ENCODE data around the gene PTPRJ. TPM values are rescaled to one million over a fixed set of nuclear protein-coding genes. Genes with fewer than 3 reads are reported as not detected.
"Not testable (repeated sequence)": the region's sequence is repeated elsewhere in the genome, so short reads cannot be mapped to it uniquely, and the experiment has no call there.

The PTPRJ gene
- total RNA-seq, 2 donors from 2014 or later = 36.6 to 50.6 TPM

GRCh38 chr11:47950396-47950795 lies 30.0 kb upstream of the PTPRJ start:
- Mint-ChIP-seq H3K27me3 (ENCODE audit: low read depth) (no peaks in the 10 kb centered on the region), H3K4me1 (ENCODE audit: low read depth) (peaks cover 57% of the 10 kb centered on the region), H3K36me3 (ENCODE audit: insufficient read depth in 2 of 2) (peaks cover 0 to 2% of the 10 kb centered on the region in 2 donors), H3K9me3 (no peaks in the 10 kb centered on the region), H3K4me3 (peak overlapping the region in 1 of 2 donors; percentile 0), H3K27ac (no peak overlapping the region)
- DNase-seq (peak; percentile 38 to 49), ATAC-seq (replicated peaks in 1 of 2) (peak; percentile 79 to 84)

GRCh38 chr11:47951504-47951903 lies 28.9 kb upstream of the PTPRJ start:
- peaks cover 55% of the 10 kb centered on the region for H3K4me1 Mint-ChIP-seq (ENCODE audit: low read depth)
- H3K27me3 Mint-ChIP-seq (ENCODE audit: low read depth); H3K4me3 Mint-ChIP-seq; H3K9me3 Mint-ChIP-seq; ATAC-seq (replicated peaks in 1 of 2); H3K36me3 Mint-ChIP-seq (ENCODE audit: insufficient read depth in 2 of 2); H3K27ac Mint-ChIP-seq; DNase-seq: not testable (repeated sequence)

DNA sequence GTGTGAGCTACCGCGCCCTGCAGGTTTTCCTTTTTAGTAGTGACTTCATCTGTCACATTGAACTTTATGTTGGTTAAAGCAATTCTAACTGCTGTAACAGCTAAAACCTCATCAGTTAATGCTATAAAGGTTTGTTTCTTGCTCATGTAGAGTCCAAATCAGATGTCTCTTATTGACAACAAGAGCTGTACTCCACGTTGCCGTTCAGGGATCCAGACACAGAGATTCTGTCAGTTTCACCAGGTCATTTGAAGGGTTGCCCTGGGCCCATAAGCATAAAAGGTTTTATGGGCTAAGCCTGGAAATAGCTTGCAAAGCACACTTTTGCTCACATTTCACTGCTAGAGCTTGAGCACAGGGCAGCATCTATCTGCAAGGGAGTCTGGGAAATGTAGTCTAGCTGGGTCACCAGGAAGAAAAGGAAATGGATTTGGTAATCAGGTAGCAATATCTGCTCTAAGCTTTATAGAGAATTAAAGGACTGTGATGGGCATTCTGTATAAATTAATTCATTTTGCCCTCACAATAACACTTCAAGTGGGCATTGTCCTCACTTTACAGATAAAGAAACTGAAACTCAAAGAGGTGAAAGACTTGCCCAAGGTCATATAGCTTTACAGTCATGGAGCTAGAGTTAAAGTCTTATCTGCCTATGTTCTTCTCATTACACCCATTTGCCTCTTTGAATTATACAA lies 25.2 kb upstream of the PTPRJ start:
- no peaks in the 10 kb centered on the region for H3K27me3 Mint-ChIP-seq (ENCODE audit: low read depth)
- H3K4me1 Mint-ChIP-seq (ENCODE audit: low read depth) = peaks cover 22% of the 10 kb centered on the region
- DNase-seq (no peak), ATAC-seq (replicated peaks in 1 of 2) (no peak)
- no peaks in the 10 kb centered on the region for H3K9me3 Mint-ChIP-seq
- H3K27ac Mint-ChIP-seq = no peak overlapping the region
- H3K36me3 Mint-ChIP-seq (ENCODE audit: insufficient read depth in 2 of 2) = no peaks in the 10 kb centered on the region
- no peak overlapping the region for H3K4me3 Mint-ChIP-seq

GRCh38 chr11:47960015-47960414 lies 20.3 kb upstream of the PTPRJ start:
- no peak overlapping the region for H3K4me3 Mint-ChIP-seq
- DNase-seq = no peak
- H3K4me1 Mint-ChIP-seq (ENCODE audit: low read depth) = peaks cover 10% of the 10 kb centered on the region
- no peaks in the 10 kb centered on the region for H3K36me3 Mint-ChIP-seq (ENCODE audit: insufficient read depth in 2 of 2)
- H3K27ac Mint-ChIP-seq = no peak overlapping the region
- ATAC-seq (replicated peaks in 1 of 2) = no peak
- H3K9me3 Mint-ChIP-seq = no peaks in the 10 kb centered on the region
- no peaks in the 10 kb centered on the region for H3K27me3 Mint-ChIP-seq (ENCODE audit: low read depth)

DNA sequence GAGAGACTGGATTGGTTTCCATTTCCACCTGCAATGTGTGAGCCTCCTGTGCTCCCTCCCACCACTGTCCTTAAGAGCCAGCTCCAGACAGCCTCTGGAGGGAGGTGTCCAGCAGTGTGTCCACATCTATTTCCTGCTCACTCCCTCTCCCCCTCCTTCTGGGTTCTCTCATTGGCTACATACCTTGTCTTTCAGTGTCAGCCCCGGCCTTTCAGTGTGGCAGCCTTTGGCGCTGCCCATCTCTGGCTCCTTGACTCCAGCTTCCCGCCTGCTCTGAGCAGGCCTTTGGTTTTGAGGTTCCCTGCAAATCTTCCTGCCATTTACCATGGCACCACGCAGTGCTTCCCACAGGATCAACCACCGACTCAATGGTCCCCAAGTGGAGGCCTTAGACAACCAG lies 19.0 kb upstream of the PTPRJ start:
- H3K4me3 Mint-ChIP-seq = no peak overlapping the region
- no peaks in the 10 kb centered on the region for H3K9me3 Mint-ChIP-seq
- no peak for ATAC-seq (replicated peaks in 1 of 2)
- no peaks in the 10 kb centered on the region for H3K27me3 Mint-ChIP-seq (ENCODE audit: low read depth)
- no peaks in the 10 kb centered on the region for H3K4me1 Mint-ChIP-seq (ENCODE audit: low read depth)
- no peaks in the 10 kb centered on the region for H3K36me3 Mint-ChIP-seq (ENCODE audit: insufficient read depth in 2 of 2)
- no peak for DNase-seq
- H3K27ac Mint-ChIP-seq = no peak overlapping the region

GRCh38 chr11:47964546-47964945 lies 15.8 kb upstream of the PTPRJ start:
- Mint-ChIP-seq H3K4me1 (ENCODE audit: low read depth) (no peaks in the 10 kb centered on the region), H3K27me3 (ENCODE audit: low read depth) (no peaks in the 10 kb centered on the region), H3K9me3 (no peaks in the 10 kb centered on the region), H3K27ac (no peak overlapping the region), H3K36me3 (ENCODE audit: insufficient read depth in 2 of 2) (no peaks in the 10 kb centered on the region), H3K4me3 (no peak overlapping the region)
- DNase-seq (no peak), ATAC-seq (replicated peaks in 1 of 2) (no peak)

DNA sequence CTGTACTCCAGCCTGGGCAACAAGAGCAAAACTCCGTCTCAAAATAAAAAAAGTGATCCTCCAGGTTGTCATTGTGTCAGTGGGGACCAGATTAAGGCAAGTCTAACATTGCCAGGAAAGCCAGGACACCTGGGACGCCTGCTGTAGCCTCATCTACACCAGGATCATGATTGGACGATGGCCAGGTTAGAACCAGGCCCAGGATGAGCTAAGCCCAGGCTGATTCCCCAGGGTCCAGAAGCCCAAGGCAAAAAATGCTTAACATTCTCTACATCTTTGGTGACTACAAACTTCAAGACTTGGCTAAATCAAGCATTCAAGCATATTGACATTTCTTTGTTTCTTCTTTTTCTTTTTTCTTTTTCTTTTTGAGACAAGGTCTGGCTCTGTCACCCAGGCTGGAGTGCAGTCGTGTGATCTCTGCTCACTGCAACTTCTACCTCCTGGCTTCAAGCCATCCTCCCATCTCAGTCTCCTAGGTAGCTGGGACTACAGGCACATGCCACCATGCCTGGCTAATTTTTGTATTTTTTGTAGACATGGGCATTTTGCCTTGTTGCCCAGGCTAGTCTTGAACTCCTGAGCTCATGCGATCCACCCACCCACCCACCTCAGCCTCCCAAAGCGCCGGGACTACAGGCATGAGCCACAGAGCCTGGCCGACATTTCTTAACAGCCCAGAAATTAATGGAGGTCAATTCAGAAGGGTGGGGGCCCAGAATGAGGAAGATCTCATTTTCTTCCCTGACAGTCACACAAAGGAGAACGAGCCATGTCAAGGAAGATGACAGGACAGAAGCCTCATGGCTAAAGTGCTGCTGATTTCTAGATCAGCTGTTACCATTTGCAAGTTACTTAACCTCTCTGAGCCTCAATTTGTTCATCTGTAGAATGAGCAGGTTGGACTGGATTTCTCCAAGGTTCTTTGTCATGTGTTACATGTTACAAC lies 12.5 kb upstream of the PTPRJ start:
- ATAC-seq (replicated peaks in 1 of 2) (no peak), DNase-seq (no peak)
- no peak overlapping the region for H3K27ac Mint-ChIP-seq
- no peaks in the 10 kb centered on the region for H3K27me3 Mint-ChIP-seq (ENCODE audit: low read depth)
- H3K9me3 Mint-ChIP-seq = no peaks in the 10 kb centered on the region
- H3K4me1 Mint-ChIP-seq (ENCODE audit: low read depth) = no peaks in the 10 kb centered on the region
- no peak overlapping the region for H3K4me3 Mint-ChIP-seq
- H3K36me3 Mint-ChIP-seq (ENCODE audit: insufficient read depth in 2 of 2) = no peaks in the 10 kb centered on the region

DNA sequence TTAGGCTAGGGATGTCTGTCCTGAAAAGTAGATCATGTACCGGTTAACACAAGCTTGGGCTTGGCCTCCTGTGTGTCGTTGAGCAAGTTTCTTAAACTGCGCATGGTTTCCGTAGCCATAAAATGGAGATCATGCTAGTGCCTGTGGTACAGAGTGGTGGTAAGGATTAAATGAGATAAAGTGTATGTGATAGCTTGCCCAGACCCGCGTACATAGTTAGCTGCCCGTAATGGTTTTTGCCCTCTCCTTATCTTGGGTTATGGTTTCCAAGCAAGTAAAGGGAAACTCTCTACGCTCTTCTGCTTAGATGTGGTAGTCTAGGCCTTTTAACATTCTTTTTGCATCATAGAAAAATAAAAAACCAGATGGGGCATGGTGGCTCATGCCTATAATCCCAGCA lies 11.0 kb upstream of the PTPRJ start:
- Mint-ChIP-seq H3K4me1 (ENCODE audit: low read depth) (no peaks in the 10 kb centered on the region), H3K4me3 (no peak overlapping the region), H3K27me3 (ENCODE audit: low read depth) (no peaks in the 10 kb centered on the region), H3K36me3 (ENCODE audit: insufficient read depth in 2 of 2) (no peaks in the 10 kb centered on the region), H3K9me3 (no peaks in the 10 kb centered on the region), H3K27ac (no peak overlapping the region)
- no peak for DNase-seq
- no peak for ATAC-seq (replicated peaks in 1 of 2)

GRCh38 chr11:47971501-47971900 lies 8.9 kb upstream of the PTPRJ start:
- Mint-ChIP-seq H3K27me3 (ENCODE audit: low read depth) (no peaks in the 10 kb centered on the region), H3K9me3 (no peaks in the 10 kb centered on the region), H3K27ac (no peak overlapping the region), H3K4me3 (no peak overlapping the region), H3K4me1 (ENCODE audit: low read depth) (no peaks in the 10 kb centered on the region), H3K36me3 (ENCODE audit: insufficient read depth in 2 of 2) (no peaks in the 10 kb centered on the region)
- no peak for DNase-seq
- no peak for ATAC-seq (replicated peaks in 1 of 2)

- Mint-ChIP-seq H3K27me3 (ENCODE audit: low read depth) (no peaks in the 10 kb centered on the region), H3K4me1 (ENCODE audit: low read depth) (no peaks in the 10 kb centered on the region), H3K4me3 (no peak overlapping the region), H3K36me3 (ENCODE audit: insufficient read depth in 2 of 2) (no peaks in the 10 kb centered on the region), H3K27ac (no peak overlapping the region), H3K9me3 (no peaks in the 10 kb centered on the region)
- no peak for ATAC-seq (replicated peaks in 1 of 2)
- no peak for DNase-seq
These were observed 7.2 kb upstream of the PTPRJ start for GRCh38 chr11:47973173-47973572.

- H3K9me3 Mint-ChIP-seq = no peaks in the 10 kb centered on the region
- H3K4me1 Mint-ChIP-seq (ENCODE audit: low read depth) = peaks cover 10% of the 10 kb centered on the region
- H3K27ac Mint-ChIP-seq = no peak overlapping the region
- ATAC-seq (replicated peaks in 1 of 2) (no peak), DNase-seq (no peak)
- peaks cover 2% of the 10 kb centered on the region in 2 donors for H3K36me3 Mint-ChIP-seq (ENCODE audit: insufficient read depth in 2 of 2)
- peaks cover 9% of the 10 kb centered on the region for H3K27me3 Mint-ChIP-seq (ENCODE audit: low read depth)
- no peak overlapping the region for H3K4me3 Mint-ChIP-seq
These were observed 3.4 kb upstream of the PTPRJ start for GRCh38 chr11:47976931-47977330.

- no peak for ATAC-seq (replicated peaks in 1 of 2)
- H3K4me1 Mint-ChIP-seq (ENCODE audit: low read depth) = peaks cover 16% of the 10 kb centered on the region
- no peak for DNase-seq
- no peak overlapping the region for H3K27ac Mint-ChIP-seq
- H3K9me3 Mint-ChIP-seq = no peaks in the 10 kb centered on the region
- no peak overlapping the region for H3K4me3 Mint-ChIP-seq
- H3K27me3 Mint-ChIP-seq (ENCODE audit: low read depth) = peaks cover 9% of the 10 kb centered on the region
- H3K36me3 Mint-ChIP-seq (ENCODE audit: insufficient read depth in 2 of 2) = peaks cover 2 to 3% of the 10 kb centered on the region in 2 donors
These were observed 2.7 kb upstream of the PTPRJ start for GRCh38 chr11:47977623-47978022.

- DNase-seq (no peak), ATAC-seq (replicated peaks in 1 of 2) (no peak)
- peak overlapping the region; percentile 39 to 60 for H3K4me3 Mint-ChIP-seq
- H3K9me3 Mint-ChIP-seq = no peaks in the 10 kb centered on the region
- no peak overlapping the region for H3K27ac Mint-ChIP-seq
- peaks cover 4 to 7% of the 10 kb centered on the region in 2 donors for H3K36me3 Mint-ChIP-seq (ENCODE audit: insufficient read depth in 2 of 2)
- H3K27me3 Mint-ChIP-seq (ENCODE audit: low read depth) = peaks cover 9% of the 10 kb centered on the region
- H3K4me1 Mint-ChIP-seq (ENCODE audit: low read depth) = peaks cover 35% of the 10 kb centered on the region
These were observed 826 bp upstream of the PTPRJ start for GRCh38 chr11:47979378-47980087.

Measured in activated T-cell treated with anti-CD3 and anti-CD28 coated beads, Interleukin-2, amount 50 U/mL, for 72 hours (primary cell).